ENCODE data around the gene REPIN1.

REPIN1 gene

DNA sequence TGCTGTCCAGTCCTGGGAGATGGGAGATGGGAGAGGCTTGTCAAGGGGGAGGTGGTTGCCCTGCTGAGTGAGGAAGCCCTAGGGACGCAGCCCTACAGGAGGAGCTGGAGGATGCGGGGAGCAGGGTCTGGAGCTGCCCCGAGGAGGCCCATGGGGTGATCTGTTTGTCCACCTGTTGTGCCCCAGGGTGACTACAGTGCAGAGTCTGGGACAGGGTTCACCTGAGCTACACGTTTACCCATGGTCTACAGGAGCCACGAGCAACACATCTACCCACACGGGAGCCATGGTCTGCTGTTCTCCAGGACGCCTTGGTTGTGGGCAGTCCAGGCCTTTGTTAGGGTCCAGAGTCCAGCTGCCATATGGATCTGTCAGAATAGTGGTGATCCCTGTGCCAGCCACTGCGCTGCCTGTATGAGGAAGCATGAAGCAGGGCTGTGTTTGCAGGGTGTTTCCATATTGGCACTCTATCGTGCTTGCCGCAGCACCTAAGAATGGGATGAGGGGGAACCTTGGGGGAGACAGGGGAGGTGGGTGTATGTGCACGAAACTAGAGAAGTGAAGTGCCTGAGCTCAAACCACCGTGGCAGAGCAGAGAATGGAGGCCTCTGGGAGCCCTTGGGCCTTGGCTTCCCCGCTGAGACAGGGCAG is 34.2 kb downstream of the REPIN1 start:
- peaks cover 37% of the 10 kb centered on the region for H3K4me1 Mint-ChIP-seq (ENCODE audit: low read depth)
- H3K27ac Mint-ChIP-seq: no peak overlapping the region
- intact Hi-C loops (cut with micrococcal nuclease): no loop called here

DNA sequence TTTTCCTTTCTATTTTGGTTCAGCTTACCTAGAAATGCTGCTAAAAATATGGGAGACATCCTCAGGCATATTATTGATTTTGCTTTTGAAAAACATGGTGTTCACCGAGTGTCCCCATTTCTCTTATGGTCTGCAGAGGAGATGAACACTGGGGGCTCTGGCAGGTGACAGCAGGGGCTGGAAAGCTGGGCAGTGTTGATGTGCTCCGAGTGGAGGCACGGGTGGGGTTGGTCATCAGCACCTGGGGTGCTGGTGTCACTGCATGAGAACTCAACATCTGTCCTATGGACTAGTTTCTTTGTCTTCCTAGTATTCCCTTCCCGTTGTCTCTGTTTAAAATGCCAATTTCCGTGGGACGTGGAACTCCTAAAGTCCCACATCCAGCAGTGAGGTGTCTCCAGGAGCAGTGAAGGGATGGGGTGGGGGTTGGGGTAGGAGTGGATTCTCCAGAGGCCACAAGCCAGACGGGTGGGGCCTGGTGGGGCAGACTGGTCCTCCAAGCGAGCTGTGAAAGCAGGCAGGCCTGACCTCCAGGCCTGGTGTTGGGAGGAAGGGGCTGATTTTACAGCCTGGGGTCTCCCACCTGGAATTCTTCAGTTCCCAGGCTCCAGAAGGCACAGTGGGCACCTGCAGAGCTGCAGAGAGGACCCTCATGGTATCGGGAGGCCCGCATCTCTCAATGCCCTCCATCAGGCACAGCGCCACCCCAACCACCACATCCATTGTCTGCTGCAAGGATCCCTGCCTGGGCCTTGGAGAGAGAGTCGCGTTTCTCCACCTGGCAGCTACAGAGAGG is 35.0 kb downstream of the REPIN1 start:
- H3K36me3 Mint-ChIP-seq (ENCODE audit: low read depth): peaks cover 8% of the 10 kb centered on the region
- no peak overlapping the region for H3K4me3 Mint-ChIP-seq
- intact Hi-C loops (cut with micrococcal nuclease): no loop called here
- H3K4me1 Mint-ChIP-seq (ENCODE audit: low read depth): peaks cover 37% of the 10 kb centered on the region
- H3K27ac Mint-ChIP-seq: peak overlapping the region; percentile 41
- H3K9me3 Mint-ChIP-seq: no peaks in the 10 kb centered on the region
- peaks cover 7% of the 10 kb centered on the region for H3K27me3 Mint-ChIP-seq

More for the DNA sequence above, 34.2 kb downstream of the REPIN1 start:
- H3K9me3 Mint-ChIP-seq: no peaks in the 10 kb centered on the region
- H3K4me3 Mint-ChIP-seq: no peak overlapping the region
- peaks cover 16% of the 10 kb centered on the region for H3K36me3 Mint-ChIP-seq (ENCODE audit: low read depth)
- H3K27me3 Mint-ChIP-seq: peaks cover 7% of the 10 kb centered on the region

DNA sequence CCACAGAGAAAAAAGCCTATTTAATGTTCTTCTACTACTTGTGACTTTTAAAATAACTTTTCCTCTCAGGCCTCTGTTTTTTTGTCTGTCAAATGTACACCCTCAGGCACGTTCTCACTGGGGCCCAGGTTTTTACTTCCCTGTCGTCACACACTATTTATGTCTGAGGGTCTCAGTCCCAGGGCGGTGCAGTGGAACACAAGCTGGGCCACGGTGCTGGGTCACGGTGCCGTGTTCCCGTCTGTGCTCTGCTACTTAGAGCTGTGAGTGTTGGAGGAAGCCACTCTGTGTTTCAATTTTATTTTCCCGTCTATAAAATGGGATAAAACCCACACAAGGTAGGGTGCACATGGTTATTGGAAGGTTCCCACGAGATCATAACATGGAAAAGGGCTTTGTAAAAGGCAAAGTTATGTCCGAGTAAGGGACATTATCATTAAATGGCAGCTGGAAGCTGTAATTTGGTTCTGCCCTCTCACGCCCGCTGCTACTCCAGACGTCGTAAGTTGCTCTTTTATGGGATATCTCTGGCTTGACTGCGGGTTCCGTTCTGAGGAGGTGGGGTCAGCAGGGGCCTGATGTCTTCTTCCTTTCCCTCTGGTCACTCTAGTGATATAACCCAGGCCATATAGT is 35.7 kb downstream of the REPIN1 start:
- H3K9me3 Mint-ChIP-seq: no peaks in the 10 kb centered on the region
- intact Hi-C loops (cut with micrococcal nuclease): no loop called here
- peak overlapping the region; percentile 85 for H3K4me3 Mint-ChIP-seq
- H3K4me1 Mint-ChIP-seq (ENCODE audit: low read depth): peaks cover 37% of the 10 kb centered on the region
- H3K36me3 Mint-ChIP-seq (ENCODE audit: low read depth): peaks cover under 1% of the 10 kb centered on the region
- H3K27me3 Mint-ChIP-seq: peaks cover 10% of the 10 kb centered on the region
- H3K27ac Mint-ChIP-seq: peak overlapping the region; percentile 41

DNA sequence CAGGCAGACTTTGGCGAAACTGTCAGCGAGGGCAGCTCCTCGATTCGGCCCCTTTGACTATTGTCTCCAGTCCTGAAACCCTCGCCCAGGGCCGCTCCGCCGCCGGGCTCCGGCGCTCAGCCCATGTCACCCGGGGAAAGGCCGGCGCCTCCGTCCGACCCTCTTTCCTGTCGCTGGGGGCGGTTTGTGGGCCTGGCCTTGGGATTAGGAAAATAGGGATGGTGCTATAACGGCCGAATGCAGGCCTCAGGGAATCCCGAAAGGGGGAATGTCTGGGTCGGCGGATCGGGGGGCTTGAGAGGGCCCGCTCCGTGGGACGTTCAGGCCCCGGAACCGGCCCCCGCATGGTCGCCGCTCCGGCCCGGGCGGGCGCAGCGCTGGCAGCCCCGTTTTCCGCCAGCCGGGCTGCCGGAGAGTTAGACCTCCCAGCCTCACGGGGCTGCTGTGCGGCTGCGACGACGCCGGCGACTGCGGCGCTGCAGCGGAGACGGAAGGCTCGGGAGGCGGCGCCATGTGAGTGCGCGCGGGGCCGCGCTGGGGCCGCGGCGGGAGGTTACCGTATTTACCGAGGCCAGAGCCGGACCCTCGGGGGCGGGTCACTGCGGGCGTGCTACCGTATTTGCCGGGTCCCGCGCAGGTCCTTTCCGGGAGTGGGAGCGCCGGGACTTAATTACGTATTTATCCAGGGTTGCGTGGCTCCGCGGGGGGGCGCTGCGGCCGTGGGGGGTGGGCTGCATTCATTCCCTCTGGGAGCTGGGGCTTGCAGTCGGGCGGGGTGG is 36.4 kb downstream of the REPIN1 start:
- intact Hi-C loops (cut with micrococcal nuclease): no loop called here
- Mint-ChIP-seq H3K4me1 (ENCODE audit: low read depth) (peaks cover 37% of the 10 kb centered on the region), H3K27ac (peak overlapping the region; percentile 41), H3K27me3 (peaks cover 10% of the 10 kb centered on the region), H3K36me3 (ENCODE audit: low read depth) (no peaks in the 10 kb centered on the region), H3K9me3 (no peaks in the 10 kb centered on the region), H3K4me3 (peak overlapping the region; percentile 85)

DNA sequence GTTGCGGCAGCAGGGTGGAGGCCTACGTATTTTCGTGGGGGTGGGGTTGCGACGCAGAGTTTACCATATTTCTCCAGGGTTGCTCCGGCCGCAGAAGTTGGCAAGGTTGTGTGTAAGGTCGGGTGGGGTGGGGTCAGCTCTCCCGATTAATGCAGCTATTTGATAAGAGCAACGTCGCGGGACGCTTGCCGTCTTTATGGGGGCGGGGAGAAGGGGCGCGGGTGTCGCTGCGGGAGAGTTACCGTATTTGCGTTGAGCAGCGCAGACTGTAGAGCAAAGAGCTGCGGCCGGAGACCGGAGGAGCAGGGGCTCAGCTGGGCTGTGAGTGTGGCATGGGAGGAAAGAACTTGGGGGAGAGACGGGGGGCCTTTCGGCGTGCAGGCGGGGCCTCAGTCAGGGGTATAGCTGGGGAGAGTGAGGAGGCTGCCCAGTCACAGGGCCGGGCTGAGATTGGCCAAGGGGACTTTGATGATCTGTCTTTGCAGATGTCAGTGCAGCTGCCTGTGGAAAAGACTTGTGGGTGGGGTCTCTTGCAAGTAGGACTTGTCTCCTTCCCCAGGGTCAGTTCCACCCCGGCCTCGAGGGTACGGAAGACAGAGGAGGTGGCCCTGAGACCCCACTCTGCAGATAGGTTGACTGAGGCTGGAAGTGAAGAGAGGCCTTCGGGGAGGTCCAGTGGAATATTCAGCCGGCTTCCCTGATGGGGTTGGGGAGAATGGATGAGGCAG is 37.1 kb downstream of the REPIN1 start:
- intact Hi-C loops (cut with micrococcal nuclease): no loop called here
- Mint-ChIP-seq H3K36me3 (ENCODE audit: low read depth) (no peaks in the 10 kb centered on the region), H3K4me1 (ENCODE audit: low read depth) (peaks cover 37% of the 10 kb centered on the region), H3K27ac (peak overlapping the region; percentile 41), H3K27me3 (peaks cover 10% of the 10 kb centered on the region), H3K4me3 (peak overlapping the region; percentile 85), H3K9me3 (no peaks in the 10 kb centered on the region)

DNA sequence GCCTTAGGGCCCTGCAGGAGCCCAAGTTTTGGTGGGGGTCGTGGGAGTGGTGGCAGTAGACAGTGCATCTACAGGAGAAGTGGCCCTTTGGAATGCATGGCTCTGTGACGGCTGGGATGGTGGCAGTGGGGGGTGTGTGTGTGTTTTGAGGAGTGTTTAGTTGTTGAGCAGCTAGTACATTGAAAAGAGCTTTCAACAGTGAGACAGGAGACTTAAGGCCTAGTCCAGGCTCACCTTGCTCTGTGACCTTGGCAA is 37.6 kb downstream of the REPIN1 start:
- peak overlapping the region; percentile 85 for H3K4me3 Mint-ChIP-seq
- H3K27ac Mint-ChIP-seq: peak overlapping the region; percentile 41

DNA sequence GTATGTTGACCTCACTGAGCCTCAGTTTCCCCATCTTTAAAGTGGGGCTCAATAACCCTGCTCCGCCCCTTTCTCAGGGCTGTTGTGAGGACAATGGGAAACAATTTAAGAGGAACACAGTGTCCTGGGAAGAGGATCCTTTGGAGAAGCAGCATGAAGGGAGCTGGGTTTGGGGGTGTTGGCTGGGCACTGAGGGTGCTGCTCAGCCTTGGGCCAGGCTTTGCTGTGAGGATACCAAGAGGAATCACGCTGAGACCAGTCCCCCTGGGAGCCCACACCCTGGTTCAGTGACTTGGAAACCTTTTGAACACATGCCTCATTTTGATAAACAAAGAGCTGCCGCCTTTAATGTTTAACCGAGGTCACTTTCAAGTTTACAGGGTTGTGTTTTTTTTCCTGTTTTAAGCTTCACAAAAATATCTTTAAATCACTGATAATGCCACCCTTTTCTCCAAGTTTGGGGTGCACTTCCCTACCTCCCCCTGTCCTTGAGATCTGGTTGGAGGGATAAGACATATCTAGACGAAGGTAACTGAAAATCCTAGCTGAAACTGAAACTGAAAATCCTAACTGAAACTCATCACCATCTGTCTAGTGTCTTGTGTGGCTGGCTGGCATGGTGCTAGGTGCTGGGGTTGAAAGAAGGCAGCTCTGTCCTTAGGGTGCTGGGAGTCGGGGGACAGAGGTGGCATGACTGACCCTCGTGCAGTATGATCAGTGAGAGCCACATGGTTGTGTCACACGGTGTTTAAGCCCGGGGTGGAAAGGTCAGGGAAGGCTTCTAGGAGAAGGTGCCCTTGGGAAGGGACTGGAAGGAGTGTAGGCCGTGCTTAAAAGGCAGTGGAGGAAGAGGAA is 38.2 kb downstream of the REPIN1 start:
- H3K36me3 Mint-ChIP-seq (ENCODE audit: low read depth): no peaks in the 10 kb centered on the region
- peaks cover 29% of the 10 kb centered on the region for H3K4me1 Mint-ChIP-seq (ENCODE audit: low read depth)
- peaks cover 11% of the 10 kb centered on the region for H3K27me3 Mint-ChIP-seq
- intact Hi-C loops (cut with micrococcal nuclease): no loop called here
- H3K4me3 Mint-ChIP-seq: no peak overlapping the region
- no peaks in the 10 kb centered on the region for H3K9me3 Mint-ChIP-seq
- peak overlapping the region; percentile 41 for H3K27ac Mint-ChIP-seq

More for the DNA sequence above, 37.6 kb downstream of the REPIN1 start:
- no peaks in the 10 kb centered on the region for H3K9me3 Mint-ChIP-seq
- peaks cover 10% of the 10 kb centered on the region for H3K27me3 Mint-ChIP-seq
- intact Hi-C loops (cut with micrococcal nuclease): no loop called here
- H3K4me1 Mint-ChIP-seq (ENCODE audit: low read depth): peaks cover 32% of the 10 kb centered on the region
- H3K36me3 Mint-ChIP-seq (ENCODE audit: low read depth): no peaks in the 10 kb centered on the region

DNA sequence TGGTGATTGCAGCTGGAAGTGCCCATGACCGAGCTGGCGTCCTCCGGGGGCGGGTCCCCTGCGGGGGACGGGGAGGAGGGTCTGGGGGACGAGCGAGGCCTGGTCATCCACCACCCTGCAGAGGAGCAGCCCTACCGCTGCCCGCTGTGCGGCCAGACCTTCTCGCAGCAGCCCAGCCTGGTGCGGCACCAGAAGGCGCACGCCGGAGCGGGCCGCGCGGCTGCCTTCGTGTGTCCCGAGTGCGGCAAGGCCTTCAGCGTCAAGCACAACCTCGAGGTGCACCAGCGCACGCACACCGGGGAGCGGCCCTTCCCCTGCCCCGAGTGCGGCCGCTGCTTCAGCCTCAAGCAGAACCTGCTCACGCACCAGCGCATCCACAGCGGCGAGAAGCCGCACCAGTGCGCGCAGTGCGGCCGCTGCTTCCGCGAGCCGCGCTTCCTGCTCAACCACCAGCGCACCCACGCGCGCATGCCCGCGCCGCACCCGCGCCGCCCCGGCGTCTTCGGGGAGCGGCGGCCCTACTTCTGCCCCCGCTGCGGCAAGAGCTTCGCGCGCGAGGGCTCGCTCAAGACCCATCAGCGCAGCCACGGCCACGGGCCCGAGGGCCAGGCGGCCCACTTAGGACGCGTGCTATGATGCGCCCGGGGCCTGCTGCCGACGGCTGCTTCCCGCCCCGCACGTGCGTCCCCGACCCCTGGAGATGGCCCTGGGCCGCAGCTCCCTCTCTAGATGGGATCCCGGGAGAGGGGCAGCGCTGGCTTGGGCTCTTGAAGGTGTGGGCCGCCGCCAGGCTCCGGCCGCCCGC is 39.2 kb downstream of the REPIN1 start:
- Mint-ChIP-seq H3K9me3 (no peaks in the 10 kb centered on the region), H3K27me3 (peaks cover 12% of the 10 kb centered on the region), H3K4me3 (no peak overlapping the region), H3K4me1 (ENCODE audit: low read depth) (peaks cover 30% of the 10 kb centered on the region), H3K27ac (no peak overlapping the region), H3K36me3 (ENCODE audit: low read depth) (no peaks in the 10 kb centered on the region)
- intact Hi-C loops (cut with micrococcal nuclease): no loop called here

DNA sequence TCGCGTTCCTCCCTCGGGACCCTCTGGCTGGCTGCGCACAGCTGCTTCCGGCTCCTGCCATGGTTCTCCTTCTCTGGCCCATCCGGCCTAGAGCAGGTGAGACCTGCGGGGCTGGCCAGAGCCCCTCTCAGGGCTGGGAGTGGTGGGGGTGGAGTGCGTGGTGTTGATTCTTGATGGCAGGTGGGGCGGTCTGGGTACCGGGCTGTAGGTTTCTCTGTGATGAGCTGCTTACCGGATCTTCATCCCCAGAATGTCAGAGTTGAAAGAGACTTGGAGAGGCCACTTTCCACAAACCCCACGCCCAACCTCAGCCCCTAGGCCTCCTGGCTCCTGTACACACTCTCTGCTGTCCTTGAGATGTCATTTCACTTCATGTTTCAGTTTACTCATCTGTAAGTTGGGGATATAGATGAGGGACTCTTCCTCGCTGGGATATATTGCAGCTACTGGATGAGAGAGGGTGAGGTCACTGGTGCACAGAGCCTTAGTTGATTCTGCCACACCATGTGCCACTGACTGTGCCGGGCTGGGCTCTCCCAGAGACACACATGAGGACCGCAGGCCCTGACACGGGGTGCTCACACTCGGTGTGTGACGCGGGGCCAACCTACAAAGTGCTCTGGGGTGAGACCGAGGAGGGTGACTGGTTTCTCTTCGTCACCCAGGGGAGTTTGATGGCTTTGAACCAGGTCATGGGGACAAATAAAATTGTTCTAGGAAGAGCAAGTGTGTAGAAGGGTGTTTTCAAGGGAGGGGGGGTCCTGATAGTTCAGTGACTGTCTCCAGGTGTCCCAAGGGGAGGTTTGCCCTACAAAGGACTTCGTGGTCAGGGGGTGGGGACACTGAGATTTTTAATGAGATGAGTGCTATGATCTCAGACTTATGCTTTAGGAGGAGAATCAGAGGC is 40.0 kb downstream of the REPIN1 start:
- no peak overlapping the region for H3K4me3 Mint-ChIP-seq
- H3K27ac Mint-ChIP-seq: no peak overlapping the region
- H3K9me3 Mint-ChIP-seq: no peaks in the 10 kb centered on the region
- intact Hi-C loops (cut with micrococcal nuclease): no loop called here
- peaks cover 11% of the 10 kb centered on the region for H3K27me3 Mint-ChIP-seq
- H3K36me3 Mint-ChIP-seq (ENCODE audit: low read depth): no peaks in the 10 kb centered on the region
- H3K4me1 Mint-ChIP-seq (ENCODE audit: low read depth): peaks cover 36% of the 10 kb centered on the region

DNA sequence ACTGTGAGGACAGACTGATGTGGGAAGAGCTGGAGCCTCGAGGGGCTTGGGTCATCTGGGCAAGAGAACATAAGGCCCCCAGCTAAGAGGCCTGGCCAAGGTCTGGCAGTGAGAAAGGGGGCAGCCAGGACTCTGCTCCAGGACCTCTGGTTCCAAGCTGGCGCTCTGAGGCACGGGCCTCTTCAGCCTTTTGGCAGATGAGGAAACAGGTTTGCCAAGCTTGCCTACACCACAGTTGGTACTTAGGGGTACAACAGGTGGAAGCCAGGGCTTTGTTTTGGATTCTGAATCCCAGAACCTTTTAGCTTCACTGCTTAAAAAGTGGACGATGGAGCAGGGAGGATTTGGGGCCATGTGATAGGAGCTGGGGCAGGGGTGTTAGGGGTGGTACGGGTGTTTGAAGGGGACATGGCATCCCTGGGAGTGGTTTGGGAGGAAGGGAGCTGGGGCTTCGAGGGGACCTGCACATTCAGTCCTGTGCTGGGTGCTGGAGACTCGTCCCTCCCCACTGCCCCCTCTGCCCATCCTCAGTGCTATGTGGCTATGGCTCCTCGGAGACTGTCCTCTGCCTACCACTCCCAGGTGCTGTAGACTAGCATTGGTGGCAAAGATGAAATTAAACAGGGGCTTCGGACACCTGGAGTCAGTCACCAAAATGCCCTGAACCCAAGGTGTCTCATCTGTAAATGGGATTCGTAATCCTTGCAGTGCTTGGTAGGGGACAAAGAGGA is 40.8 kb downstream of the REPIN1 start:
- H3K36me3 Mint-ChIP-seq (ENCODE audit: low read depth): no peaks in the 10 kb centered on the region
- H3K27me3 Mint-ChIP-seq: peaks cover 8% of the 10 kb centered on the region
- no peak overlapping the region for H3K27ac Mint-ChIP-seq
- no peak overlapping the region for H3K4me3 Mint-ChIP-seq
- peaks cover 29% of the 10 kb centered on the region for H3K4me1 Mint-ChIP-seq (ENCODE audit: low read depth)
- H3K9me3 Mint-ChIP-seq: no peaks in the 10 kb centered on the region
- intact Hi-C loops (cut with micrococcal nuclease): no loop called here

DNA sequence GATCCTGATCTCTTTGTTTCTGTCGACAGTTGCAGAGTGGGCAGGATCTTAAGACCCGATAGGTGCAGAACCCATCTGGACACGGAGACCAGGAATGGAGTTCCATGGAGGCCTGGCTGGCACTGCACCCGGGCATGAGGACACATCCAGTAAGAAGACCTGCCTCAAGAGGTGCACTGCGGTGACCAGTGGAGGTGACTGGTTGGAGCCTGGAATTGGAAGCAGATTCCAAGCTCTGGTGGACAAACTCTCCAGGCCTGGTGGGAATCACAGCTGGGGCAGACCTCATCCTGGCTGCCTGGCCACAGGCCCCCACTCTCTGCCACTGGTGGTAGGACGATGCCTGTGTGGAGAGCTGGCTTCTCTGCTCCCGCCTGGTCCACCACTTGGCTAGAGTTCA is 41.5 kb downstream of the REPIN1 start:
- no peak overlapping the region for H3K4me3 Mint-ChIP-seq
- intact Hi-C loops (cut with micrococcal nuclease): no loop called here
- no peaks in the 10 kb centered on the region for H3K9me3 Mint-ChIP-seq
- peaks cover 8% of the 10 kb centered on the region for H3K27me3 Mint-ChIP-seq
- no peaks in the 10 kb centered on the region for H3K36me3 Mint-ChIP-seq (ENCODE audit: low read depth)
- no peak overlapping the region for H3K27ac Mint-ChIP-seq
- peaks cover 27% of the 10 kb centered on the region for H3K4me1 Mint-ChIP-seq (ENCODE audit: low read depth)
